Prostate gland (tissue), 2 donors: Measurements from ENCODE around the gene CILP2.

Experiments
- POLR2A ChIP-seq: fragments of 450-650 bp; IDR thresholded peaks from one replicate; pipeline ENCODE4 v1.6.1; 2016; ENCODE audit warnings: antibody characterized with exemption, mild to moderate bottlenecking
- POLR2AphosphoS5 ChIP-seq: sonication (generic); formaldehyde crosslinking; IDR thresholded peaks from one replicate; pipeline ENCODE4 v1.6.1; 2017; ENCODE audit warnings: antibody characterized with exemption
- TF ChIP-seq, protein P1 (sequence below), 4 experiments: fragments of 200-600 bp in 2 of 4; fragments of 450-650 bp in 2 of 4; sonication (generic) in 2 of 4; IDR thresholded peaks; 1 replicate in 3 of 4; 2 replicates in 1 of 4; pipeline ENCODE4 v1.5.1; 2016 to 2019; ENCODE audit warnings: antibody characterized with exemption in 4 of 4, mild to moderate bottlenecking in 2 of 4, moderate library complexity in 2 of 4

DNA sequence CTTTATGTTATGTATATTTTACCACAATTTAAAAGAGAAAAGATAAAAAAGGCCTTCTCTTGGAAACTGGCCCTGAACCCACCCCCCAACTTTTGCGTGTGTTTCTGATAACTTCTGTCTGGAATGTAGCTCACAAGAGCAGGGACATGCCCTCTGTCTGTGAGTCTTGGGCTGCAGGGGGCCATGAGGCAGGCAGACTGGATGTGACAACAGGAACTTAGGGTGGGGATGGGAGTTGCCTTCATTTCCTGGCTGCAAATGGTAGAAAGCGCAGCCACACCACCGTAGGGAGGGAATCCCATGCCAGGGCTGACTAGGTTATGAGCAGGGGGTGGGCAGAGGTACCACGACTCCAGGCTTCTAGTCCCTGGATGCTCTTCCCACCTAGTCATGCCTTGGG is 21.9 kb downstream of the CILP2 start:
- TF ChIP-seq POLR2AphosphoS5, result no peak
- no peak for TF ChIP-seq POLR2A
- TF ChIP-seq, protein P1, sequence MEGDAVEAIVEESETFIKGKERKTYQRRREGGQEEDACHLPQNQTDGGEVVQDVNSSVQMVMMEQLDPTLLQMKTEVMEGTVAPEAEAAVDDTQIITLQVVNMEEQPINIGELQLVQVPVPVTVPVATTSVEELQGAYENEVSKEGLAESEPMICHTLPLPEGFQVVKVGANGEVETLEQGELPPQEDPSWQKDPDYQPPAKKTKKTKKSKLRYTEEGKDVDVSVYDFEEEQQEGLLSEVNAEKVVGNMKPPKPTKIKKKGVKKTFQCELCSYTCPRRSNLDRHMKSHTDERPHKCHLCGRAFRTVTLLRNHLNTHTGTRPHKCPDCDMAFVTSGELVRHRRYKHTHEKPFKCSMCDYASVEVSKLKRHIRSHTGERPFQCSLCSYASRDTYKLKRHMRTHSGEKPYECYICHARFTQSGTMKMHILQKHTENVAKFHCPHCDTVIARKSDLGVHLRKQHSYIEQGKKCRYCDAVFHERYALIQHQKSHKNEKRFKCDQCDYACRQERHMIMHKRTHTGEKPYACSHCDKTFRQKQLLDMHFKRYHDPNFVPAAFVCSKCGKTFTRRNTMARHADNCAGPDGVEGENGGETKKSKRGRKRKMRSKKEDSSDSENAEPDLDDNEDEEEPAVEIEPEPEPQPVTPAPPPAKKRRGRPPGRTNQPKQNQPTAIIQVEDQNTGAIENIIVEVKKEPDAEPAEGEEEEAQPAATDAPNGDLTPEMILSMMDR (IDR thresholded peaks at IDR 0.05), result no peak
